GM23338 (cell line): ENCODE results near the gene TMEM255B. TPM values are rescaled to one million over a fixed set of nuclear protein-coding genes. Genes with fewer than 3 reads are reported as not detected.

Experiments used
- ATAC-seq: fragments of 200-7000 bp; cut with Tn5 transposase; 3 replicates; pipeline ENCODE4 v1.9.1; 2020
- DNase-seq: peaks from one replicate; pipeline ENCODE4 v3.0.0-alpha.2; 2015; ENCODE audit warnings: low spot score
- H2AFZ ChIP-seq: fragments of 200-600 bp; sonication (generic); 2 replicates; pipeline ENCODE4 v1.8.0; 2016; ENCODE audit warnings: antibody characterized with exemption, mild to moderate bottlenecking, moderate library complexity
- H3F3A ChIP-seq: fragments of 200-600 bp; sonication (generic); replicated peaks from 2 replicates; pipeline ENCODE4 v1.8.0; 2017; ENCODE audit warnings: antibody characterized with exemption, mixed run types, low read depth
- H3K27ac ChIP-seq: fragments of 200-600 bp; sonication (generic); 2 replicates; pipeline ENCODE4 v1.6.1; 2016; ENCODE audit warnings: low read depth
- H3K27me3 ChIP-seq: fragments of 200-600 bp; sonication (generic); 2 replicates; pipeline ENCODE4 v1.8.0; 2016; ENCODE audit warnings: mild to moderate bottlenecking, mixed run types, moderate library complexity; ENCODE audit not compliant: insufficient read depth
- H3K36me3 ChIP-seq: fragments of 200-600 bp; sonication (generic); 2 replicates; pipeline ENCODE4 v1.8.0; 2016; ENCODE audit warnings: mild to moderate bottlenecking; ENCODE audit not compliant: insufficient read depth
- H3K4me1 ChIP-seq: fragments of 200-600 bp; sonication (generic); 2 replicates; pipeline ENCODE4 v1.8.0; 2016; ENCODE audit warnings: mild to moderate bottlenecking, moderate library complexity; ENCODE audit not compliant: insufficient read depth
- H3K4me2 ChIP-seq: fragments of 200-600 bp; sonication (generic); 2 replicates; pipeline ENCODE4 v1.7.1; 2017; ENCODE audit warnings: mixed run types
- H3K4me3 ChIP-seq: fragments of 200-600 bp; sonication (generic); 2 replicates; pipeline ENCODE4 v1.6.1; 2016; ENCODE audit warnings: mixed run types
- H3K79me2 ChIP-seq: fragments of 200-600 bp; sonication (generic); replicated peaks from 2 replicates; pipeline ENCODE4 v1.8.0; 2017; ENCODE audit warnings: mild to moderate bottlenecking; ENCODE audit not compliant: insufficient read depth
- H3K9me2 ChIP-seq: fragments of 200-600 bp; sonication (generic); 2 replicates; pipeline ENCODE4 v1.8.0; 2017; ENCODE audit not compliant: insufficient read depth
- H4K20me1 ChIP-seq: fragments of 200-600 bp; sonication (generic); replicated peaks from 2 replicates; pipeline ENCODE4 v1.8.0; 2017; ENCODE audit warnings: mild to moderate bottlenecking; ENCODE audit not compliant: insufficient read depth
- H3K27ac Mint-ChIP-seq: 2 replicates; pipeline ENCODE4 v1.8.0; 2020; ENCODE audit warnings: inconsistent platforms, mild to moderate bottlenecking, moderate library complexity, mixed read lengths
- H3K27me3 Mint-ChIP-seq: 3 replicates; pipeline ENCODE4 v1.8.0; 2022; ENCODE audit warnings: low read depth, mild to moderate bottlenecking, moderate library complexity, mixed read lengths, inconsistent platforms; ENCODE audit not compliant: insufficient read depth, poor library complexity
- H3K36me3 Mint-ChIP-seq: 3 replicates; pipeline ENCODE4 v1.8.0; 2021; ENCODE audit warnings: low read depth, mild to moderate bottlenecking, inconsistent platforms, moderate library complexity, mixed read lengths
- H3K4me1 Mint-ChIP-seq: 3 replicates; pipeline ENCODE4 v1.8.0; 2020; ENCODE audit warnings: mild to moderate bottlenecking, inconsistent platforms, mixed read lengths
- H3K4me3 Mint-ChIP-seq: 3 replicates; pipeline ENCODE4 v1.8.0; 2021; ENCODE audit warnings: moderate library complexity, mild to moderate bottlenecking, inconsistent platforms, mixed read lengths
- H3K9me3 Mint-ChIP-seq: 3 replicates; pipeline ENCODE4 v1.8.0; 2020; ENCODE audit warnings: moderate library complexity, mild to moderate bottlenecking, inconsistent platforms, mixed read lengths
- CREB1 ChIP-seq: fragments of 250-450 bp; sonication (Bioruptor Pico); IDR thresholded peaks from 2 replicates; pipeline ENCODE4 v1.5.0; 2020; ENCODE audit warnings: low read depth, mild to moderate bottlenecking, moderate library complexity
- CTCF ChIP-seq, 2 experiments: fragments of 200-600 bp in 1 of 2; sonication (generic) in 1 of 2; conservative IDR thresholded peaks; 2 replicates each; pipeline versions ENCODE4 v1.5.1 to v1.6.1; 2016 to 2017; ENCODE audit warnings: antibody characterized with exemption in 2 of 2, low read depth in 2 of 2, mild to moderate bottlenecking in 2 of 2, moderate library complexity in 1 of 2
- ETS1 ChIP-seq: IDR thresholded peaks from 2 replicates; pipeline ENCODE4 v1.6.1; 2016; ENCODE audit warnings: antibody characterized with exemption
- EZH2 ChIP-seq: fragments of 200-600 bp; sonication (generic); IDR thresholded peaks from one replicate; pipeline ENCODE4 v1.8.0; 2017; ENCODE audit warnings: antibody characterized with exemption, mild to moderate bottlenecking, low read depth; ENCODE audit not compliant: unreplicated experiment
- EZH2phosphoT487 ChIP-seq: fragments of 200-600 bp; sonication (generic); IDR thresholded peaks from one replicate; pipeline ENCODE4 v1.8.1; 2018; ENCODE audit warnings: antibody characterized with exemption; ENCODE audit not compliant: unreplicated experiment
- JUNB ChIP-seq: IDR thresholded peaks from one replicate; pipeline ENCODE4 v1.6.1; 2016; ENCODE audit warnings: antibody characterized with exemption; ENCODE audit not compliant: unreplicated experiment
- NANOG ChIP-seq: IDR thresholded peaks from 2 replicates; pipeline ENCODE4 v1.6.1; 2016; ENCODE audit warnings: antibody characterized with exemption, borderline replicate concordance
- POLR2AphosphoS5 ChIP-seq: IDR thresholded peaks from 2 replicates; pipeline ENCODE4 v1.6.1; 2016; ENCODE audit warnings: antibody characterized with exemption, low read depth
- REST ChIP-seq: IDR thresholded peaks from one replicate; pipeline ENCODE4 v1.6.1; 2018; ENCODE audit warnings: antibody characterized with exemption; ENCODE audit not compliant: unreplicated experiment
- STAT1 ChIP-seq: IDR thresholded peaks from one replicate; pipeline ENCODE4 v1.6.1; 2016; ENCODE audit warnings: antibody characterized with exemption; ENCODE audit not compliant: unreplicated experiment
- ZNF114 ChIP-seq: fragments of 250-450 bp; sonication (Bioruptor Pico); IDR thresholded peaks from 2 replicates; pipeline ENCODE4 v1.5.0; 2020; ENCODE audit warnings: mild to moderate bottlenecking, moderate library complexity
- ZNF331 ChIP-seq: fragments of 250-450 bp; sonication (Bioruptor Pico); IDR thresholded peaks from 2 replicates; pipeline ENCODE4 v1.5.0; 2020; ENCODE audit warnings: low read depth, mild to moderate bottlenecking, moderate library complexity
- polyA plus RNA-seq: library from polyadenylated mRNA; unstranded; fragments of >200 nt; fragmentation: Nextera tagmentation; extraction: Ambion mirVana; gene quantifications from 2 replicates; pipeline ENCODE4 v1.2.1, GENCODE V29; 2016
- total RNA-seq: library from RNA; depleted of rRNA; stranded (reverse); fragments of >200 nt; shearing (Covaris generic); gene quantifications from 2 replicates; pipeline ENCODE4 v1.2.3, GENCODE V29; 2014
- TF ChIP-seq, protein P1 (sequence below): fragments of 250-450 bp; sonication (Bioruptor Pico); IDR thresholded peaks from 2 replicates; pipeline ENCODE4 v1.5.0; 2020; ENCODE audit warnings: mild to moderate bottlenecking, moderate library complexity

Gene TMEM255B
- total and polyA plus RNA-seq, 2 experiments from 2014 or later = 0.69 to 4.4 TPM

DNA sequence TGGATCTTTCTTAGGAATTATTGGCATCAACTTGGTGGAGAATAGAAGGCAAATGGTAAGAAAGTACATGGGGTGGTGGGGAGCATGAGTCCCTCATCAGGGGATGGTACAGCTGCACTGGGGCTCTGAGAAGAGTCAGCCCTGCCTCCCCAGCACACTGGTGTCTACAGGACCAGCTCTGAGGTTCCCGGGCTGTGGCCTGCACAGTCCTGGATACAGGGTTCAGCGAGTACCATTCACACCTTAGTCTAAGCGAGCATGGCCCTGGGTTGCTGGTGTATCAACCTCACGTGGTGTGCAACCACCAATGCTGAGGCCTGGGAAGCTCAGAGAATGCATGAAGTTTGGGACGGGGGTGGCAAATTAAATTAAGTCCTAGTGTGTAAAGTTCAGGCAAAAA, 10.1 kb downstream of the TMEM255B start:
- no peaks in the 10 kb centered on the region for H3K36me3 Mint-ChIP-seq
- no peaks in the 10 kb centered on the region for H3F3A ChIP-seq
- no peaks in the 10 kb centered on the region for H4K20me1 ChIP-seq
- no peak overlapping the region for H3K4me2 ChIP-seq
- H3K27ac ChIP-seq = no peak overlapping the region
- 0 out of 2 replicates have a peak, but pooled peaks cover 3% of the 10 kb centered on the region for H3K9me2 ChIP-seq
- no peaks in the 10 kb centered on the region for H3K27me3 ChIP-seq
- DNase-seq = no peak
- H3K36me3 ChIP-seq = no peaks in the 10 kb centered on the region
- no peaks in the 10 kb centered on the region for H3K4me1 ChIP-seq
- H2AFZ ChIP-seq = no peak overlapping the region
- H3K27ac Mint-ChIP-seq = no peak overlapping the region
- H3K4me3 Mint-ChIP-seq = no peak overlapping the region
- ATAC-seq = no peak
- no peak overlapping the region for H3K4me3 ChIP-seq
- no peaks in the 10 kb centered on the region for H3K27me3 Mint-ChIP-seq
- peaks cover 5% of the 10 kb centered on the region; the same call in 2 of the 3 replicates for H3K4me1 Mint-ChIP-seq
- no peaks in the 10 kb centered on the region for H3K9me3 Mint-ChIP-seq
- no peaks in the 10 kb centered on the region for H3K79me2 ChIP-seq
- TF ChIP-seq POLR2AphosphoS5 (no peak), EZH2 (no peak), JUNB (no peak), NANOG (no peak), STAT1 (no peak), CTCF (conservative IDR thresholded peaks at IDR 0.05; ENCODE audit: low read depth in 2 of 2) (no peak), EZH2phosphoT487 (no peak), ZNF331 (CRISPR knock-in tag) (no peak), REST (no peak), ZNF114 (no peak), ETS1 (no peak), CREB1 (CRISPR knock-in tag) (no peak)
- TF ChIP-seq, protein P1, sequence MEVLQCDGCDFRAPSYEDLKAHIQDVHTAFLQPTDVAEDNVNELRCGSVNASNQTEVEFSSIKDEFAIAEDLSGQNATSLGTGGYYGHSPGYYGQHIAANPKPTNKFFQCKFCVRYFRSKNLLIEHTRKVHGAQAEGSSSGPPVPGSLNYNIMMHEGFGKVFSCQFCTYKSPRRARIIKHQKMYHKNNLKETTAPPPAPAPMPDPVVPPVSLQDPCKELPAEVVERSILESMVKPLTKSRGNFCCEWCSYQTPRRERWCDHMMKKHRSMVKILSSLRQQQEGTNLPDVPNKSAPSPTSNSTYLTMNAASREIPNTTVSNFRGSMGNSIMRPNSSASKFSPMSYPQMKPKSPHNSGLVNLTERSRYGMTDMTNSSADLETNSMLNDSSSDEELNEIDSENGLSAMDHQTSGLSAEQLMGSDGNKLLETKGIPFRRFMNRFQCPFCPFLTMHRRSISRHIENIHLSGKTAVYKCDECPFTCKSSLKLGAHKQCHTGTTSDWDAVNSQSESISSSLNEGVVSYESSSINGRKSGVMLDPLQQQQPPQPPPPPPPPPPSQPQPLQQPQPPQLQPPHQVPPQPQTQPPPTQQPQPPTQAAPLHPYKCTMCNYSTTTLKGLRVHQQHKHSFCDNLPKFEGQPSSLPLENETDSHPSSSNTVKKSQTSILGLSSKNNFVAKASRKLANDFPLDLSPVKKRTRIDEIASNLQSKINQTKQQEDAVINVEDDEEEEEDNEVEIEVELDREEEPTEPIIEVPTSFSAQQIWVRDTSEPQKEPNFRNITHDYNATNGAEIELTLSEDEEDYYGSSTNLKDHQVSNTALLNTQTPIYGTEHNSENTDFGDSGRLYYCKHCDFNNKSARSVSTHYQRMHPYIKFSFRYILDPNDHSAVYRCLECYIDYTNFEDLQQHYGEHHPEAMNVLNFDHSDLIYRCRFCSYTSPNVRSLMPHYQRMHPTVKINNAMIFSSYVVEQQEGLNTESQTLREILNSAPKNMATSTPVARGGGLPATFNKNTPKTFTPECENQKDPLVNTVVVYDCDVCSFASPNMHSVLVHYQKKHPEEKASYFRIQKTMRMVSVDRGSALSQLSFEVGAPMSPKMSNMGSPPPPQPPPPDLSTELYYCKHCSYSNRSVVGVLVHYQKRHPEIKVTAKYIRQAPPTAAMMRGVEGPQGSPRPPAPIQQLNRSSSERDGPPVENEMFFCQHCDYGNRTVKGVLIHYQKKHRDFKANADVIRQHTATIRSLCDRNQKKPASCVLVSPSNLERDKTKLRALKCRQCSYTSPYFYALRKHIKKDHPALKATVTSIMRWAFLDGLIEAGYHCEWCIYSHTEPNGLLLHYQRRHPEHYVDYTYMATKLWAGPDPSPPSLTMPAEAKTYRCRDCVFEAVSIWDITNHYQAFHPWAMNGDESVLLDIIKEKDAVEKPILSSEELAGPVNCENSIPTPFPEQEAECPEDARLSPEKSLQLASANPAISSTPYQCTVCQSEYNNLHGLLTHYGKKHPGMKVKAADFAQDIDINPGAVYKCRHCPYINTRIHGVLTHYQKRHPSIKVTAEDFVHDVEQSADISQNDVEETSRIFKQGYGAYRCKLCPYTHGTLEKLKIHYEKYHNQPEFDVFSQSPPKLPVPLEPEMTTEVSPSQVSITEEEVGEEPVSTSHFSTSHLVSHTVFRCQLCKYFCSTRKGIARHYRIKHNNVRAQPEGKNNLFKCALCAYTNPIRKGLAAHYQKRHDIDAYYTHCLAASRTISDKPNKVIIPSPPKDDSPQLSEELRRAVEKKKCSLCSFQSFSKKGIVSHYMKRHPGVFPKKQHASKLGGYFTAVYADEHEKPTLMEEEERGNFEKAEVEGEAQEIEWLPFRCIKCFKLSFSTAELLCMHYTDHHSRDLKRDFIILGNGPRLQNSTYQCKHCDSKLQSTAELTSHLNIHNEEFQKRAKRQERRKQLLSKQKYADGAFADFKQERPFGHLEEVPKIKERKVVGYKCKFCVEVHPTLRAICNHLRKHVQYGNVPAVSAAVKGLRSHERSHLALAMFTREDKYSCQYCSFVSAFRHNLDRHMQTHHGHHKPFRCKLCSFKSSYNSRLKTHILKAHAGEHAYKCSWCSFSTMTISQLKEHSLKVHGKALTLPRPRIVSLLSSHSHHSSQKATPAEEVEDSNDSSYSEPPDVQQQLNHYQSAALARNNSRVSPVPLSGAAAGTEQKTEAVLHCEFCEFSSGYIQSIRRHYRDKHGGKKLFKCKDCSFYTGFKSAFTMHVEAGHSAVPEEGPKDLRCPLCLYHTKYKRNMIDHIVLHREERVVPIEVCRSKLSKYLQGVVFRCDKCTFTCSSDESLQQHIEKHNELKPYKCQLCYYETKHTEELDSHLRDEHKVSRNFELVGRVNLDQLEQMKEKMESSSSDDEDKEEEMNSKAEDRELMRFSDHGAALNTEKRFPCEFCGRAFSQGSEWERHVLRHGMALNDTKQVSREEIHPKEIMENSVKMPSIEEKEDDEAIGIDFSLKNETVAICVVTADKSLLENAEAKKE (CRISPR knock-in tag) = no peak
